ENCODE data around the gene STH.

GRCh38 chr17:45958307-45958706, 40.7 kb upstream of the STH start:
- no peak for TF ChIP-seq ZFP3 (CRISPR knock-in tag; IDR thresholded peaks at IDR 0.05)
- no peak for TF ChIP-seq ZFP30 (CRISPR knock-in tag; IDR thresholded peaks at IDR 0.05)
- no peak for TF ChIP-seq PATZ1 (CRISPR knock-in tag; IDR thresholded peaks at IDR 0.05; ENCODE audit: borderline replicate concordance)
- no peak for TF ChIP-seq ZNF565 (CRISPR knock-in tag; conservative IDR thresholded peaks at IDR 0.05; ENCODE audit: low read depth)
- no peak for TF ChIP-seq SNAI2 (CRISPR knock-in tag; IDR thresholded peaks at IDR 0.05)
- TF ChIP-seq CSRNP3 (CRISPR knock-in tag; IDR thresholded peaks at IDR 0.05), result no peak
- no peak for TF ChIP-seq TOX (CRISPR knock-in tag; IDR thresholded peaks at IDR 0.05; ENCODE audit: borderline replicate concordance)
- no peak for TF ChIP-seq GLIS3 (CRISPR knock-in tag; IDR thresholded peaks at IDR 0.05)
- TF ChIP-seq RARB (CRISPR knock-in tag; IDR thresholded peaks at IDR 0.05), result no peak
- TF ChIP-seq BACH2 (CRISPR knock-in tag; IDR thresholded peaks at IDR 0.05; ENCODE audit: borderline replicate concordance), result no peak
- no peak for TF ChIP-seq CSDC2 (CRISPR knock-in tag; IDR thresholded peaks at IDR 0.05)
